Measurements from ENCODE around the gene WDR64. TPM values are rescaled to one million over a fixed set of nuclear protein-coding genes. Genes with fewer than 3 reads are reported as not detected.
A peak's percentile ranks its signal among the peaks of the same experiment; 100 is the strongest.

The WDR64 gene
- total RNA-seq, 1 donor from 2014 or later, result 0.07 TPM

GRCh38 chr1:241847540-241847795 lies 195.4 kb downstream of the WDR64 start:
- Mint-ChIP-seq H3K4me1 (ENCODE audit: low read depth) (peaks cover 19% of the 10 kb centered on the region), H3K4me3 (ENCODE audit: low read depth) (peak overlapping the region; percentile 98), H3K36me3 (ENCODE audit: insufficient read depth) (no peaks in the 10 kb centered on the region), H3K27ac (peak overlapping the region; percentile 96), H3K27me3 (peaks cover 8% of the 10 kb centered on the region), H3K9me3 (ENCODE audit: low read depth) (no peaks in the 10 kb centered on the region)
- no peak for DNase-seq (ENCODE audit: low spot score, unreplicated experiment)
- TF ChIP-seq CTCF (IDR thresholded peaks at IDR 0.05; ENCODE audit: unreplicated experiment), result no peak

DNA sequence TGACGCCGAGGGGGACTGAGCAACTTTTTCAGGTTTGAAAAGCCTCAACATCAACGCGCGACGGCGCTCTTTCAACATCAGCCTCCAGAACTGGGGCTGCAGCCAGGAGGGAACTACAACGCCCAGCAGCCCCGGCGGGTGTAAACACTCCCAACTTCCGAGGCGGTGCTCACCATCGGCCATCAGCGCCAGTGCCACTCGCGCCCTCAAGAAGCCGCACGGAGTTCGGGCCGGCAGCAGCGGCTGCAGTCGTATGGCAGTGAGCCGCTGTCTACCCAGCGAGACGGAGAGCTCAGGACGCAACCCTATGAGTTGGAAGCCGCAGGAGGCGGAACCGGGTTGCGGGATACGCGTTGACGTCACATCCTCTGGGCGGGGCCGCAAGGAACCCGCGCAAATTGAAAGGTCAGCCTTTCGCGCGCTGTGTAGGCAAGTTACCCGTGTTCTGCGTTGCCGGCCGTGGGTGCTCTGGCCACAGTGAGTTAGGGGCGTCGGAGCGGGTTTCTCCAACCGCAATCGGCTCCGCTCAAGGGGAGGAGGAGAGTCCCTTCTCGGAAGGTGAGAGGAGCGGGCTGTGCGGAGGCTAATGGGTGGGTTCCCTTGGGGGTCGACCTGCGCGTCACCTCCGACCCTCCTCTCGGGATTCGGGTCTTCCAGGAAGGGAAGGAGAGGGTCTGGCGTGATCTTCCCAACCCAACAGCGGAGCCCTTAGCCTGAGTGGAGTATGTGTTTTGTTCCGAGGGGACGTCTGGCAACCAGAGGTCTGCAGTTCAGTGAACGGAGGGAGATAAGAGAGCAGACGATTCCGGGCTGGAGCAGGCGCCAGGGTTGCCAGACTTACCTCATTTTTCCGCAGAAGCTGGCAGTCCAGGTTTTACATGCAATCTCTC lies 196.0 kb downstream of the WDR64 start, which contains the start of gene EXO1:
Gene EXO1 (plus strand): TSS at position 409 of the 890 bp plus-strand sequence. CDS start 2,222 bp downstream, outside the sequence.
- H3K36me3 Mint-ChIP-seq (ENCODE audit: insufficient read depth), result no peaks in the 10 kb centered on the region
- no peaks in the 10 kb centered on the region for H3K9me3 Mint-ChIP-seq (ENCODE audit: low read depth)
- H3K4me3 Mint-ChIP-seq (ENCODE audit: low read depth), result peak within 1 kb of the TSS; percentile 98
- peaks cover 19% of the 10 kb centered on the region for H3K4me1 Mint-ChIP-seq (ENCODE audit: low read depth)
- peak within 1 kb of the TSS; percentile 96 for H3K27ac Mint-ChIP-seq
- DNase-seq (ENCODE audit: low spot score, unreplicated experiment), result peak; percentile 66
- TF ChIP-seq CTCF (IDR thresholded peaks at IDR 0.05; ENCODE audit: unreplicated experiment), result peak; percentile 31
- H3K27me3 Mint-ChIP-seq, result peaks cover 5% of the 10 kb centered on the region

- H3K9me3 Mint-ChIP-seq (ENCODE audit: low read depth), result no peaks in the 10 kb centered on the region
- H3K27me3 Mint-ChIP-seq, result peaks cover 2% of the 10 kb centered on the region
- peaks cover 3% of the 10 kb centered on the region for H3K36me3 Mint-ChIP-seq (ENCODE audit: insufficient read depth)
- no peak for TF ChIP-seq CTCF (IDR thresholded peaks at IDR 0.05; ENCODE audit: unreplicated experiment)
- DNase-seq (ENCODE audit: low spot score, unreplicated experiment), result no peak
- peaks cover 19% of the 10 kb centered on the region for H3K4me1 Mint-ChIP-seq (ENCODE audit: low read depth)
- H3K4me3 Mint-ChIP-seq (ENCODE audit: low read depth), result peak overlapping the region; percentile 98
- peak overlapping the region; percentile 96 for H3K27ac Mint-ChIP-seq
Observed at GRCh38 chr1:241848686-241849344, 196.7 kb downstream of the WDR64 start.

DNA sequence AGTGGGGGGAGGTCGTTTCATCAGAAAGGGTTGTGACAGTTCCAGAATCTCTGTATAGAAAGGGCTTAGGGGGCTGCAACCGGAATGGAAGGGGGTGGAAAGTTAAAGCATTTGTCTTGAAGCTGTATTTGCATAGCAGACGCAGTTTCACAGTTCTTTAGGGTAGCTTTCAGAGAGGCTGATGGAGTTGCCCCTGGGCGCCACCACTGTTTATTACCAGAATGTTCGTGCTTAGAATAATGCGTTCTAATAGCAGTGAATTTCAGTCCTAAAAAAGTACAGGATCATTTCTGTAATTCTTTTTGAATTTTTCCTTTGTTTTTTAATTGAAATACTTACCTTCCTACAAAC lies 197.2 kb downstream of the WDR64 start:
- peaks cover 19% of the 10 kb centered on the region for H3K4me1 Mint-ChIP-seq (ENCODE audit: low read depth)
- H3K27ac Mint-ChIP-seq, result no peak overlapping the region
- no peaks in the 10 kb centered on the region for H3K27me3 Mint-ChIP-seq
- no peak for DNase-seq (ENCODE audit: low spot score, unreplicated experiment)
- TF ChIP-seq CTCF (IDR thresholded peaks at IDR 0.05; ENCODE audit: unreplicated experiment), result no peak
- no peaks in the 10 kb centered on the region for H3K9me3 Mint-ChIP-seq (ENCODE audit: low read depth)
- peak overlapping the region; percentile 98 for H3K4me3 Mint-ChIP-seq (ENCODE audit: low read depth)
- H3K36me3 Mint-ChIP-seq (ENCODE audit: insufficient read depth), result peaks cover 5% of the 10 kb centered on the region

Other genes starting within 250 kb of the WDR64 start
- 59.7 and 64.2 TPM in 2 replicates for gene FH, start 132.5 kb upstream of the WDR64 start, total RNA-seq
- gene KMO, start 119.9 kb upstream of the WDR64 start, total RNA-seq, result not detected in 2 replicates
- 19.1 and 19.9 TPM in 2 replicates for gene CHML, start 11.9 kb upstream of the WDR64 start, total RNA-seq
- gene OPN3, start 11.9 kb upstream of the WDR64 start, total RNA-seq, result 18.2 and 19.9 TPM in 2 replicates
- gene EXO1, start 195.9 kb downstream of the WDR64 start, total RNA-seq, result 12.5 and 16.2 TPM in 2 replicates

Measured in progenitor cell of endocrine pancreas (in vitro differentiated cells).